GM12891 (cell line): ENCODE measurements around the gene HOXC5.

Experiments
- DNase-seq: peaks from one replicate; pipeline ENCODE4 v3.0.0; 2011; ENCODE audit warnings: low spot score; ENCODE audit not compliant: insufficient read length
- FAIRE-seq: peaks from 2 replicates; lab custom pipeline; 2011; peaks lifted over from hg19 to GRCh38; lab: Jason Lieb, UNC
- PAX5 ChIP-seq: IDR thresholded peaks from 2 replicates; pipeline ENCODE4 v1.6.1; 2011; ENCODE audit warnings: low read length, moderate library complexity, mild to moderate bottlenecking; ENCODE audit not compliant: insufficient read depth, severe bottlenecking
- POLR2A ChIP-seq: IDR thresholded peaks from 2 replicates; pipeline ENCODE4 v1.6.1; 2011; ENCODE audit warnings: low read depth, low read length, control low read depth
- POLR2AphosphoS5 ChIP-seq: IDR thresholded peaks from 2 replicates; pipeline ENCODE4 v1.6.1; 2011; ENCODE audit warnings: low read depth, low read length, control low read depth
- POU2F2 ChIP-seq: IDR thresholded peaks from 2 replicates; pipeline ENCODE4 v1.6.1; 2011; ENCODE audit warnings: low read depth, mild to moderate bottlenecking, control low read depth, low read length, moderate library complexity
- SPI1 ChIP-seq: IDR thresholded peaks from 2 replicates; pipeline ENCODE4 v1.6.1; 2011; ENCODE audit warnings: low read depth, low read length, control low read depth
- TAF1 ChIP-seq: IDR thresholded peaks from 2 replicates; pipeline ENCODE4 v1.6.1; 2011; ENCODE audit warnings: low read depth, low read length, control low read depth

HOXC5 gene

DNA sequence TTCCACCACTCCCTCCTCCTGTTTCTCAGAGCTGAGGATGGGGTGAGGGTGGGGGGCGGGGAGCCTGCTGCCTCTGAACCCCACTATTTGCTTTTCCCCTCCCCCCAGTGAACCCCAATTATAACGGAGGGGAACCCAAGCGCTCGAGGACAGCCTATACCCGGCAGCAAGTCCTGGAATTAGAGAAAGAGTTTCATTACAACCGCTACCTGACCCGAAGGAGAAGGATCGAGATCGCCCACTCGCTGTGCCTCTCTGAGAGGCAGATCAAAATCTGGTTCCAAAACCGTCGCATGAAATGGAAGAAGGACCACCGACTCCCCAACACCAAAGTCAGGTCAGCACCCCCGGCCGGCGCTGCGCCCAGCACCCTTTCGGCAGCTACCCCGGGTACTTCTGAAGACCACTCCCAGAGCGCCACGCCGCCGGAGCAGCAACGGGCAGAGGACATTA lies 21.9 kb downstream of the HOXC5 start:
- FAIRE-seq (no peak), DNase-seq (no peak)
- TF ChIP-seq POU2F2 (no peak), POLR2A (no peak), TAF1 (no peak), PAX5 (no peak), POLR2AphosphoS5 (no peak)

DNA sequence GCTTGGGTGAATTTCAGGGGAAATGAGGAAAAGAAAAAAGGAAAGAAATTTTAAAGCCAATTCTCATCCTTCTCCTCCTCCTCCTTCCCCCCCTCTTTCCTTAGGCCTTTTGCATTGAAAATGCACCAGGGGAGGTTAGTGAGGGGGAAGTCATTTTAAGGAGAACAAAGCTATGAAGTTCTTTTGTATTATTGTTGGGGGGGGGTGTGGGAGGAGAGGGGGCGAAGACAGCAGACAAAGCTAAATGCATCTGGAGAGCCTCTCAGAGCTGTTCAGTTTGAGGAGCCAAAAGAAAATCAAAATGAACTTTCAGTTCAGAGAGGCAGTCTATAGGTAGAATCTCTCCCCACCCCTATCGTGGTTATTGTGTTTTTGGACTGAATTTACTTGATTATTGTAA lies 22.7 kb downstream of the HOXC5 start:
- TF ChIP-seq POU2F2 (no peak), SPI1 (no peak), POLR2A (no peak), TAF1 (no peak), PAX5 (no peak), POLR2AphosphoS5 (no peak)
- no peak for DNase-seq
- no peak for FAIRE-seq

DNA sequence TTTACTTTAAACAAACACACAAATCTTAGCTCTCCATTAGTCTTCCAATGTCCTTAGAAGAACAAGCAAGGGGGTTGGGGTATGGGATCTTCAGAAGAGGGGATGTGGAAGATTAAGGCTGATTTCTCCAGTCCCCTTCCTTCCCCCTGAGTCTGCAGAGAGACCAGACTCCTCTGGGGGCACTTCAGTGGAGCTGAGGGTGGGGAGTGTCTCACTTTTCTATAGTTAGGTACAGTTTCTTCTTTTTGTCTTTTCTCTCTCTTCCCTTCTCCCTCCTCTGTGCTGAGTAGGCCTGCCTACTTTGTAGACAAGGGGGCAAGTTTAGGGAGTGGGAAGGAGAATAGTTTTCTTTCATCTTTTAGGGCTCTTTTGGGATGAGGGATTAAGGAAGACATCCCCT lies 23.3 kb downstream of the HOXC5 start:
- no peak for TF ChIP-seq POLR2A
- TF ChIP-seq POU2F2: no peak
- TF ChIP-seq POLR2AphosphoS5: no peak
- TF ChIP-seq TAF1: no peak
- no peak for TF ChIP-seq PAX5
- TF ChIP-seq SPI1: no peak
- FAIRE-seq (no peak), DNase-seq (no peak)

DNA sequence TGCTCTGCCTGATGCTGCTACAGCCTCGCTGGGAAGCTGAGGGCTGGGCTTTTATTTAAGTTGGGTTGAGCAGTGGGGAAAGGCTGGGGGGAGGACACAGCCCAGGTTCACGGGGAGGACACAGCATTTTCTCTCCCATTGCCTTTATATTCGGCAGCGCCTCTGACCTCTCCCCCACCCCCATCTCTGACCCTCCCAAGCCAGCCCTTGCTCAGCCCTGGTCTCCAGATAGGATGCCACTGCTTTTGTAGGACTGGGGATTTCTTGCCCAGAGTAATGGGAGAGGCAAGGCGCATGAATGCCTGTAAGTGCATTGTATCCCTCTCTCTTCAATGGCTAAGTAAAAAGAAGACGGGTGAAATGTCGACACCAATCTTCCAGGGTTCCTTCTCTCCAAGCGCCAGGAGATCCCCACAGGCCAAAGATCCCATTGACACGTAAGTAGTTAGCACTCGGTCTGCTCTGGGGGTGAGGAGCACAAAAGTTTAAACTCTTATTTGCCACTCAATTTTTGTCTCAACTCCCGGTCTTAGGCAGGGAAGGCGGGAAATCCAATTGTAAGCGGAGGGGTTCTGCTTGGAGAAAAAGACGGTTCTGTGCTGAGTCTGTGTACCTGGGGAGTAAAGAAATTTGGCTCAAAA lies 25.4 kb downstream of the HOXC5 start:
- TF ChIP-seq POLR2A (no peak), POU2F2 (no peak), PAX5 (no peak), TAF1 (no peak), SPI1 (no peak), POLR2AphosphoS5 (no peak)
- FAIRE-seq (no peak), DNase-seq (no peak)

DNA sequence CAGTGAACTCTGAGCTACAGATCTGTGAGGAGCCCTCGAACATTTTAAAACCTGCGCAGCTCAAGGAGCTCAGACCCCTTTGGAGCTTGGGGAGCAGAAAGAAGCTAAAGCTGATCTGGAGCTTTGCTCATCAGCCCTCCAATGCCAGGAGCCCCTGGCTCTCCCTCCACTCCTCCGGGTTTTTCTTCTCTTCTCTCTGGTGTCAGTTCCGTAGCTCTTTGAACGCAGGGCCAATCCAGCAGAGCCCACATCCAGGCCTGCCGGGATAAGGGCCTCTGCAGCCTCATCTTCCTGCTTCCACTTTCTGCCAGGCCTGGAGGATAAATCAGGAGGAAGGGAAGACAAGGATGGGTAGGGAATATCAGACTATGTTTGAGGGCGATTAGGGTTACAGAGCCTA lies 26.8 kb downstream of the HOXC5 start:
- FAIRE-seq (no peak), DNase-seq (no peak)
- TF ChIP-seq SPI1: no peak
- TF ChIP-seq PAX5: no peak
- no peak for TF ChIP-seq POU2F2
- no peak for TF ChIP-seq POLR2AphosphoS5
- TF ChIP-seq TAF1: no peak
- no peak for TF ChIP-seq POLR2A

DNA sequence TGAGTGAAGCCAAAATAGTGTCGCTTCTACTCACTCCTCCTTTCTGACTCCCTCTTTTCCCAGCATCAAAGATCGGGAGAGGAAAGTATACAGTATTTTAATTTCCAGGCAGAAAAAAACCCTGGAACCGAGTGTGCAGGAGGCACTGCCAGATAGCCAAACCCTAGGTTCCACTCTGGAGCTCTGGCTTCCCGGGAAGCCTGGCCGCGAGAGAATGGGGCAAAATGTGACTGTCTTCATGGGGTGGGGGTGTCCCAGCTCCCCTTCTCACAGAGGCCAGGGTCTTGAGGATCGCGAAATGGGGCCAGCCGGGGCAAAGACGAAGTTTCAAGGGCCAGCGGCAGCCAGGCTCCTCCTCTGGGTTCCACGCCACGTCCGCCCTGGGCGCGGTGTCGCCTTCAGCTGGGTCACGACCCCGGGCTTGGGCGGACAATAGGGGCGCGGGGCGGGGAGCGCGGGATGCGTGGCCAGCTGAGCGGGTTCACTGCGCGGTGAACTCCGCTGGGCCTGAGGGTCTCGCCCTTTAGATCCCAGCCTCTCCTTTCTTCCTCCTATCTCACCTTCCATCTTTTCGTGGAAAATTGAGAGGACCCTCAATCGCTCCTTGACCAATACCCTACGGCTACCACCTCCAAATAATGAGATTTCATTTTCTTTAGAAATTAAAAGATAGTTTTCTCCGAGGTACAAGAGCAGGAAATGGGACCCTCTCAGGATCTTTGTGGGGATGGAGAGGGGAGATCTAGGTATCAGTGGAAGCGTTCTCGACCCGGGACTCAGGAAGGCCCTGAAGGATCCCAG lies 27.5 kb downstream of the HOXC5 start:
- TF ChIP-seq TAF1: no peak
- TF ChIP-seq POLR2A: no peak
- no peak for TF ChIP-seq PAX5
- no peak for TF ChIP-seq POLR2AphosphoS5
- no peak for TF ChIP-seq SPI1
- TF ChIP-seq POU2F2: no peak
- FAIRE-seq (no peak), DNase-seq (no peak)

DNA sequence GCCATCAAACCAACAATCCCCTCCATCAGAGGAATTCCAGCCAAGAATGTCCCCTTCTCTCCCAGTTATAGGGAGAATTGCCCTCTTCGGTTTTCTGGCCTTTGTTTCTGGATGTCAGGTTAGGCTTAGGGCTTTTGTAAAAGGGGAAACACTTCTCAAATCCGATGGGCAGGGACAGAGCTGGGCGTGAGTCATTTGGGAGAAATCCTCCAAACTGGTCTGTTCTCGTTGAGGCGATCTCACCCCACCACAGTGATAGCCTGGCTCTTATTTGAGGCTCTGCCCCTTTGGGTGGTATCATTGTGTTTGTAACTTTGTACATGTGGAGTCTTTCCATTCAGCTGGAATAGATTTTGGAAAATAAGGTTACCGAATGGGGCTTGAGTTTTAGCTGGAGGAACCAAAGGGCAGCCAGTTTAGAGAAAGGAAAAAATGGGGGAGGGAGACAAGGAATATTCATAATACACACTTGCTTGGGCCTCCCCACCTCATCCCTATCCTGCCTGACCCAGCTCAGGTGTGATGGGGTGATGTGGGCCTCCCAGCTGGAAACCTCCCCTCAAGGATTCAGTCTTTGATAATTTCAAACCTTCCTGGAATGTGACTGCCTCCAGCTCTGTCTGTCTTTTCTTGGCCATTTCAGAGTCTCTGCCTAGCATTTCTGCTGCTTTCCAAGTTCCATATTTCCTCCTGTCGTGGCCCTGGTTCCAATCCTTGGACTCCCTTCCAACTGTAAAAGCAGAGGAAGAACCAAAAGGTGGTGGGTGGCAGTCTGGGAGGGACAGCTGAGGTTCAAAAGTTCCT lies 28.3 kb downstream of the HOXC5 start:
- FAIRE-seq (no peak), DNase-seq (no peak)
- TF ChIP-seq TAF1 (no peak), POLR2AphosphoS5 (no peak), SPI1 (no peak), POLR2A (no peak), POU2F2 (no peak), PAX5 (no peak)

DNA sequence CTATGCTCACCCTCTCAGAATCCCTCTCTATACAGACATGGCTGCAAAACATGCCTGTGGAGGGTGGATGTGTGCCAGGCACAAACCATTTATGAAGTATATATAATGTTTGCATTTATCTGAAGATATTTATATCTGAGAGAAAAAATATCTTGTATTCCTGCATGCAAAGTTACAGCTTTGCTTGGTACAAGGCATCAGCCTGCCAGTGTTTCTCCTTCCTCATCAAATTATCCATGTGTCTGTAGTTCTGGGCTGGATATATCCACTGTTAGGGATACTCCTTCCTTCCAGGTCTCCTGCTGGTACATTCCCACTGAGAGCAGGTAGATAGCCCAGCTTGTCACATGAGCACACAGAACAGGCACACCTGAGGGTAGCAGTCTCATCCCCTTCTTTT lies 32.8 kb downstream of the HOXC5 start:
- DNase-seq (no peak), FAIRE-seq (no peak)
- TF ChIP-seq POLR2AphosphoS5 (no peak), POU2F2 (no peak), PAX5 (no peak), TAF1 (no peak), POLR2A (no peak), SPI1 (no peak)

DNA sequence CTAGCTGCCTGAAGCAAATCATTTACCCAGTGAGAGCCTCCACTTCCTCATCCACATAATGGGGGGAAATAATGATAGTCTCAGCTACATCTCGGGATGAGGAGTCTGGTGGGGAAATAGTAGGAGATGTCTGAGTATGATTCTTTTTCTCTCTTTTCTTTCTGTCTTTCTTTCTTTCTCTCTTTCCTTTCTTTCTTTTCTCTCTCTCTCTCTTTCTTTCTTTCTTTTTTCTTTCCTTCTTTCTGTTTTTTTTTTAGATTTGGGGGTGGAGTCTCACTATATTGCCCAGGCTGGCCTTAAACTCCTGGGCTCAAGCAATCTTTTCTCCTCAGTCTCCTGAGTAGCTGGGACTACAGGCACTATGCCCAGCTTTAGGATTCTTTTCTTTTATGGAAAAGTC lies 33.6 kb downstream of the HOXC5 start:
- TF ChIP-seq POU2F2 (no peak), SPI1 (0 out of 2 replicates have a peak, but pooled peaks have one; percentile 3), POLR2AphosphoS5 (no peak)
- FAIRE-seq (no peak), DNase-seq (no peak)

DNA sequence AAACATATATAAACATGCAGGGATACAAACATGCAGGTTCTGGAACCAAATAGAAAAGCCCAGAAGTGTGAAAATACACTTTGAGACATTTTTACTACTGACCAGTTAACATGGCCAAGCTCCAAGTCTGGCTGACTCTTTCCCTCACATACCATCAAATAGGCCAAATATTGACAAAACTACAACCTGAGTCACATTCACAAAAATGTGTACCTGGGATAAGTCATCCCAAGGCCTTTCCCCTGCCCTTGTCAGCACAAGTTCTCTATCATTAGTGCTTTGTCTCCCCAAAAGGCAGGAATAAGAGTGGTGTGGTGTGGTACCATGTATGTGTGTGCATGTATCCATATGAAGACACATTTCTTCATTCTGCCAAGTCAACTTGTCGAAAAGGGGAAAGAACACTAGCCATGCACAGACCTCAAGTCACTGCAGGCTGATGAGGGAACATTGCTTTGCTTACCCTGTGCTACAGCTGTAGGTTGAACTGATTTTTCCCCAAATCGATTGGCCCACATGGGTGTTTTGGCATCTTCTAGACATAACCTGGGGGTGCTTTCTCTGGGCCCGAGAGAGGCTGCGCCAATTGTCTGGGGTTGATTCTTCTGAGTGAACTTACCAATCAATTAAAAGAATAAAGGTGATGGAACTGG lies 35.7 kb downstream of the HOXC5 start:
- FAIRE-seq: no peak
- no peak for TF ChIP-seq POLR2A
- no peak for TF ChIP-seq PAX5
- TF ChIP-seq POU2F2: no peak
- no peak for DNase-seq

DNA sequence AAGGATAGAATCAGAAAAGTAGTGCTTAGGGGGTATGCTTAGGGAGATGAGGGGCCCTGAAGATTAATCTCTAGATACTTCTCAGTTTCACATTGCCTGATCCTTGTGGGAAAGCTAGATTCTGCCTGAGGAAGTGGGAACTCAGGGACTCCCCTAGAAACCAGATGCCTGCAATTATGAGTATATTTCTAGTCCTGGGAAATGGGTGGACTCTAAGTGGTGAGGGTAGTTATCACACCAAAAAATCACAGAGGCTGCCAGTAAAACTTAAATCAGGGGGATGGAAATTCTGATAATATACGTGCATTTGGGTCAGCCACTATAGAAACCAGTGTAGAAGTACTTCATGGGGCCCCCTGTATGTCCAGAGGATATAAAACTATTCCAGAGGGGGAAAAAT lies 39.1 kb downstream of the HOXC5 start:
- FAIRE-seq (no peak), DNase-seq (no peak)
- TF ChIP-seq SPI1 (no peak), TAF1 (no peak), POU2F2 (no peak), PAX5 (no peak), POLR2AphosphoS5 (no peak), POLR2A (no peak)
